HG02885 (cell line): ENCODE measurements around the gene FRAS1.

Experiments
- ATAC-seq: cut with Tn5 transposase; IDR thresholded peaks from one replicate; pipeline ENCODE4 v1.9.1; 2021; ENCODE audit warnings: mild to moderate bottlenecking; ENCODE audit not compliant: unreplicated experiment, poor library complexity

The FRAS1 gene

GRCh38 chr4:78354782-78355181, 297.7 kb downstream of the FRAS1 start:
- ATAC-seq, result no peak

GRCh38 chr4:78355306-78355705, 298.2 kb downstream of the FRAS1 start:
- no peak for ATAC-seq

GRCh38 chr4:78356251-78356786, 299.2 kb downstream of the FRAS1 start:
- ATAC-seq, result no peak

GRCh38 chr4:78357122-78357521, 300.0 kb downstream of the FRAS1 start:
- ATAC-seq, result no peak

- no peak for ATAC-seq
Observed at GRCh38 chr4:78360466-78360865, 303.3 kb downstream of the FRAS1 start.

- ATAC-seq, result no peak
Observed at GRCh38 chr4:78361621-78362120, 304.5 kb downstream of the FRAS1 start.

GRCh38 chr4:78362310-78362709, 305.2 kb downstream of the FRAS1 start:
- ATAC-seq, result no peak

- ATAC-seq, result no peak
Observed at GRCh38 chr4:78363031-78363570, 306.0 kb downstream of the FRAS1 start.

- ATAC-seq, result no peak
Observed at GRCh38 chr4:78369679-78370078, 312.6 kb downstream of the FRAS1 start.

GRCh38 chr4:78370631-78371372, 313.7 kb downstream of the FRAS1 start:
- no peak for ATAC-seq

- ATAC-seq, result no peak
Observed at GRCh38 chr4:78372355-78372988, 315.3 kb downstream of the FRAS1 start.

GRCh38 chr4:78377555-78377954, 320.4 kb downstream of the FRAS1 start:
- ATAC-seq, result no peak

GRCh38 chr4:78379040-78379439, 321.9 kb downstream of the FRAS1 start:
- no peak for ATAC-seq

GRCh38 chr4:78379991-78380729, 323.0 kb downstream of the FRAS1 start:
- no peak for ATAC-seq

GRCh38 chr4:78386679-78387078, 329.6 kb downstream of the FRAS1 start:
- no peak for ATAC-seq

GRCh38 chr4:78395642-78396041, 338.5 kb downstream of the FRAS1 start:
- ATAC-seq, result no peak

- no peak for ATAC-seq
Observed at GRCh38 chr4:78396613-78397291, 339.6 kb downstream of the FRAS1 start.

- ATAC-seq, result no peak
Observed at GRCh38 chr4:78397292-78397630, 340.1 kb downstream of the FRAS1 start.

- no peak for ATAC-seq
Observed at GRCh38 chr4:78409612-78410202, 352.6 kb downstream of the FRAS1 start.

- ATAC-seq, result no peak
Observed at GRCh38 chr4:78410225-78410624, 353.1 kb downstream of the FRAS1 start.
